GM12801 (cell line): Measurements from ENCODE around the gene AQP10.
A peak's percentile ranks its signal among the peaks of the same experiment; 100 is the strongest.

ENCODE experiments used
- TF ChIP-seq, protein P1 (sequence below): IDR thresholded peaks from one replicate; pipeline ENCODE4 v1.5.1; 2011; ENCODE audit warnings: control low read depth; ENCODE audit not compliant: insufficient read length; ENCODE audit errors: extremely low read depth

The AQP10 gene

GRCh38 chr1:154324241-154324640 is 3.3 kb downstream of the AQP10 start:
- TF ChIP-seq, protein P1, sequence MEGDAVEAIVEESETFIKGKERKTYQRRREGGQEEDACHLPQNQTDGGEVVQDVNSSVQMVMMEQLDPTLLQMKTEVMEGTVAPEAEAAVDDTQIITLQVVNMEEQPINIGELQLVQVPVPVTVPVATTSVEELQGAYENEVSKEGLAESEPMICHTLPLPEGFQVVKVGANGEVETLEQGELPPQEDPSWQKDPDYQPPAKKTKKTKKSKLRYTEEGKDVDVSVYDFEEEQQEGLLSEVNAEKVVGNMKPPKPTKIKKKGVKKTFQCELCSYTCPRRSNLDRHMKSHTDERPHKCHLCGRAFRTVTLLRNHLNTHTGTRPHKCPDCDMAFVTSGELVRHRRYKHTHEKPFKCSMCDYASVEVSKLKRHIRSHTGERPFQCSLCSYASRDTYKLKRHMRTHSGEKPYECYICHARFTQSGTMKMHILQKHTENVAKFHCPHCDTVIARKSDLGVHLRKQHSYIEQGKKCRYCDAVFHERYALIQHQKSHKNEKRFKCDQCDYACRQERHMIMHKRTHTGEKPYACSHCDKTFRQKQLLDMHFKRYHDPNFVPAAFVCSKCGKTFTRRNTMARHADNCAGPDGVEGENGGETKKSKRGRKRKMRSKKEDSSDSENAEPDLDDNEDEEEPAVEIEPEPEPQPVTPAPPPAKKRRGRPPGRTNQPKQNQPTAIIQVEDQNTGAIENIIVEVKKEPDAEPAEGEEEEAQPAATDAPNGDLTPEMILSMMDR: no peak

- TF ChIP-seq, protein P1: peak; percentile 36
Measured at GRCh38 chr1:154324669-154325582, 4.0 kb downstream of the AQP10 start, which contains the start of gene ATP8B2. ATP8B2 (plus strand) TSS chr1:154325525; CDS start chr1:154328142, 2,617 bp downstream.

DNA sequence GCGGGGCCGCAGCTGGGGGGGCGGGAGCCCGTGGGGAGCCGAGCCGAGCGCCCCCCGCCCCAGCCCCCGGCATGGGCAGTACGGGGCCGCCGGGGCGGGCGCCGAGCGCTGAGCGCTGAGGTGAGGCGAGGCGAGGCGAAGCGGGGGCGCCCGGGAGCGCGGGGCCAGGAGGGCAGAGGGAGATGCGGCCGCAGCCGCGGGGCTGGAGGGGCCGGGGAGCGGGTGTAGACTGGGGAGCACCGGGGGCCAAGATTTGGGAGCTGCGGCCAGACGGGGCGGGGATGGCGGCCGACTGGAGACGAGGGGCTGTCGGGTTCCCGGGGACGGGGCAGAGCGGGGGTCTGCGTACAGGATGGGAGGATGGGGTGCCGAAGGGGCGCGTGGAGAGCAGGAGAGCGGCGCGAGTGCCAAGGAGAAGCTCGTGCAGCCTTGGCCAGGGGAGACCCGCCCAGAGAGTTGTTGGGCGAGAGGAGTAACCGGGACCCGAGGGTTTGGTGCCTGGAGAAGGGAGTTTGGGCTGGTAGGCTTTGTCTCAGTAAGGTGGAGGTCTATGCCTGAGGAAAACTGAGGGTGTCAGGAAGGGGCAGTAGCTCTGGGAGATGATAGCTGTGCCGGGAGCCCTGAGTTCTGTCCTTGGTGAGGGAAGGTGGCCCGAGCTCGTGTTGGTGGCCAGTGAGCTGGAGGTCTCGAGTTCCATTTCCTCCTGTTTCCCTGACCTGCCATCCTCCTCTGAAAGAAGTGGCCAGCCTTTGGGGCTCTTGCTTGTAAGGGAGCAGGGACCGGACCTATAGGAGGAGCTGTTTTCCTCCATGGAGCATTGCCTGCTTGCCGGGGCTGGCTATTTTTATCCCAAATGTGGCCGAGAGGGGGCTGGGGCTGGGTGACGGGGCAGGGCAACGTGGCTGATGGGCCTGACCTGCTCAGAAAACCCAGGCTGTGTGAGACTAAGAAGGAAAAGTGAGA is 5.0 kb downstream of the AQP10 start:
- TF ChIP-seq, protein P1: no peak

DNA sequence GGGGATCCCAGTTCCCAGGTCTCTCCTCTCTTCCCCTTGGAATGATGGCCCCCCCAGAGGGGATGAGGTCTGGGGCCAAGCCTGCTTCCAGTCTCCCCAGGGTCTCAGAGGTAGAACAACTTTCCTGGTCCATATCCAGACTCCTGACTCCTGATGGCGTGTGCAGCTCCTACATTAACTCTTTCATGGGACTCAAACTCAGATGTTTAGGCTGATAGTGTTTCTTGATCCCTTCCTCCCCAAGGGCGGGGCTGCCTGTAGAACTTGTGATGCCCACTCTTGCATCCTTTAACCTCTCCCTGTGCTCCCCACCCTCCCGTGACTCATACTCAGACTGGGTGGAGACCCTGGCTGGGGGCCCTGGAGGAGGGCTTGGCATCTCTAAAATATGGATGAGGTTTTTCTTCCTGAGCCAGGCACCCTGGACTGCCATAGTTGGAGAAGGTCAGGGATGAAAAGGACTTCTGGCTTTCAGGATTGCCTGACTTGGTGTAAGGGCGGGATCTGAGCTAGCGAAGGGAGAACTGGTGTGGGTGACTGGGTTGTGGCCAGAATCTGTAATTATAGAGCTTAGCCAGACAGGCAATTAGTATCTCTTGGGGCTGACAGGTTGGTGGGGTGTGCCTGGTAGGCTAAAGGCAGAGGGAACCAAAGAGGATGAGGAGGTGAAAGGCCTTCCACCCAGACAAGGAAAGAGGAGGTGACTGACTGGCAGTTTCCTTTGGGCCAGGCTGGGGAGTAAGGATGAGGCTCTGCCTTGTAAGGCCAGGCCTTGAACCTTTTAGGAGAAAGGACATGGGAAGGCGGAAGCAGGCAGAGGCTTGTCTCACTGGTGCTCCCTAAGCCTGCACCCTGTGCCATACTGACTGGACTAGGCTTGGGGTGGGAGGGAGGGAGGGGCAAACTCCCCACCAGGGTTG is 5.9 kb downstream of the AQP10 start:
- TF ChIP-seq, protein P1: no peak

GRCh38 chr1:154327466-154328317 is 6.8 kb downstream of the AQP10 start:
- TF ChIP-seq, protein P1: no peak
